ENCODE results near the gene CNP. TPM values are rescaled to one million over a fixed set of nuclear protein-coding genes. Genes with fewer than 3 reads are reported as not detected.

CNP gene
- total RNA-seq, 1 experiment from 2014 or later = 144 TPM

- peak; percentile 100 for DNase-seq
- CTCF ChIA-PET = interaction anchor here (0.6 to 2.5 kb wide), 9 partner anchors 10 to 132 kb away, joined by 3 to 15 read pairs (median 4); partner anchors contain the start of genes CNP, FKBP10, JUP and NKIRAS2
- Mint-ChIP-seq H3K27me3 (ENCODE audit: unreplicated experiment) (no peaks in the 10 kb centered on the region), H3K4me3 (ENCODE audit: low read depth, unreplicated experiment) (peak within 1 kb of the TSS; percentile 96), H3K27ac (ENCODE audit: unreplicated experiment) (peak within 1 kb of the TSS; percentile 81), H3K9me3 (ENCODE audit: low read depth, unreplicated experiment) (no peaks in the 10 kb centered on the region), H3K36me3 (ENCODE audit: insufficient read depth, unreplicated experiment) (peaks cover 62% of the 10 kb centered on the region), H3K4me1 (ENCODE audit: low read depth, unreplicated experiment) (peaks cover 45% of the 10 kb centered on the region)
- BruUV-seq (replicated peaks) = TSS peak; percentile 54
- intact Hi-C loops (cut with micrococcal nuclease; ENCODE audit: unreplicated experiment) = no loop called here
- no peak for TF ChIP-seq CTCF (IDR thresholded peaks at IDR 0.05; ENCODE audit: unreplicated experiment)
Measured at GRCh38 chr17:41918314-41919164, 48.1 kb upstream of the CNP start, which contains the start of gene ACLY. TSS of gene ACLY (minus strand) at chr17:41918951. CDS start at chr17:41913873, 5,078 bp downstream.

GRCh38 chr17:41919165-41919817, 47.3 kb upstream of the CNP start:
- Mint-ChIP-seq H3K9me3 (ENCODE audit: low read depth, unreplicated experiment) (no peaks in the 10 kb centered on the region), H3K36me3 (ENCODE audit: insufficient read depth, unreplicated experiment) (peaks cover 59% of the 10 kb centered on the region), H3K27ac (ENCODE audit: unreplicated experiment) (peak overlapping the region; percentile 81), H3K27me3 (ENCODE audit: unreplicated experiment) (no peaks in the 10 kb centered on the region), H3K4me1 (ENCODE audit: low read depth, unreplicated experiment) (peaks cover 38% of the 10 kb centered on the region), H3K4me3 (ENCODE audit: low read depth, unreplicated experiment) (peak overlapping the region; percentile 96)
- CTCF ChIA-PET = interaction anchor here (0.6 to 2.5 kb wide), 7 partner anchors 9 to 133 kb away, joined by 3 to 15 read pairs (median 4); partner anchors contain the start of genes CNP, JUP and ODAD4
- no TSS peak for BruUV-seq (replicated peaks)
- DNase-seq = peak; percentile 62
- TF ChIP-seq CTCF (IDR thresholded peaks at IDR 0.05; ENCODE audit: unreplicated experiment) = no peak
- intact Hi-C loops (cut with micrococcal nuclease; ENCODE audit: unreplicated experiment) = no loop called here

GRCh38 chr17:41919840-41920579, 46.6 kb upstream of the CNP start:
- Mint-ChIP-seq H3K27ac (ENCODE audit: unreplicated experiment) (peak overlapping the region; percentile 81), H3K4me1 (ENCODE audit: low read depth, unreplicated experiment) (peaks cover 31% of the 10 kb centered on the region), H3K27me3 (ENCODE audit: unreplicated experiment) (no peaks in the 10 kb centered on the region), H3K9me3 (ENCODE audit: low read depth, unreplicated experiment) (no peaks in the 10 kb centered on the region), H3K4me3 (ENCODE audit: low read depth, unreplicated experiment) (peak overlapping the region; percentile 96), H3K36me3 (ENCODE audit: insufficient read depth, unreplicated experiment) (peaks cover 52% of the 10 kb centered on the region)
- no TSS peak for BruUV-seq (replicated peaks)
- DNase-seq = no peak
- intact Hi-C loops (cut with micrococcal nuclease; ENCODE audit: unreplicated experiment) = no loop called here
- TF ChIP-seq CTCF (IDR thresholded peaks at IDR 0.05; ENCODE audit: unreplicated experiment) = no peak
- CTCF ChIA-PET = interaction anchor here (0.6 to 2.5 kb wide), 3 partner anchors 9 to 104 kb away, joined by 3 to 12 read pairs (median 3); no protein-coding TSS in a partner anchor

- no peaks in the 10 kb centered on the region for H3K27me3 Mint-ChIP-seq (ENCODE audit: unreplicated experiment)
- no peak overlapping the region for H3K27ac Mint-ChIP-seq (ENCODE audit: unreplicated experiment)
- TF ChIP-seq CTCF (IDR thresholded peaks at IDR 0.05; ENCODE audit: unreplicated experiment) = no peak
- CTCF ChIA-PET = no interaction called here
- peaks cover 47% of the 10 kb centered on the region for H3K36me3 Mint-ChIP-seq (ENCODE audit: insufficient read depth, unreplicated experiment)
- H3K4me1 Mint-ChIP-seq (ENCODE audit: low read depth, unreplicated experiment) = peaks cover 25% of the 10 kb centered on the region
- H3K4me3 Mint-ChIP-seq (ENCODE audit: low read depth, unreplicated experiment) = peak overlapping the region; percentile 96
- no TSS peak for BruUV-seq (replicated peaks)
- intact Hi-C loops (cut with micrococcal nuclease; ENCODE audit: unreplicated experiment) = no loop called here
- no peak for DNase-seq
- H3K9me3 Mint-ChIP-seq (ENCODE audit: low read depth, unreplicated experiment) = no peaks in the 10 kb centered on the region
Measured at GRCh38 chr17:41920580-41920955, 46.0 kb upstream of the CNP start.

All from Calu3 (cell line).